ENCODE data around the gene VWA5B1.
"Not testable (repeated sequence)": the region's sequence is repeated elsewhere in the genome, so short reads cannot be mapped to it uniquely, and the experiment has no call there.

Gene VWA5B1

DNA sequence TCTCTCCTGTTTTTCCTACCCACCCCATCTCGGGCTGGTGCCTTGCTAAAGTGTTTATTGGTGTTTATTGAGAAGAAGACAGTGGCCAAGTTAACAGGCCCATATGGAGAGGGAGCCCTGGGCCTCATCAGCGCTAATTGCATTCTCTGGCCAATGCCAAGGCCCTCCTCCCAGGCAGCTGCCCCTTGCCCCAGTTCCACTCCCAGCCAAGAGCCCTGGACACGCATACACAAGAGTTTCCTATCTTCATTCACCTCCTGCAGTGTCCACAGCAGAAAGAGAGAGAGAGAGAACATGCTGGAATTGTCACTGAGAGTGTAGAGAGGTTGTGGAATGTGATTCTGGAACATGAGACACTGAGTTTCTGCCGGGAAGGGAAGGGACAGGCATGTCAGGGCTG is 25.4 kb upstream of the VWA5B1 start:
- no peaks in the 10 kb centered on the region for H3K9me3 ChIP-seq (ENCODE audit: control insufficient read depth, low read length)
- H3K4me1 ChIP-seq (ENCODE audit: control insufficient read depth, insufficient read depth, low read length): no peaks in the 10 kb centered on the region
- WGBS, 2 experiments: 87 to 89% methylated on average over 3 to 4 of the region's 4 CpGs
- no peaks in the 10 kb centered on the region for H3K36me3 ChIP-seq (ENCODE audit: control insufficient read depth, insufficient read depth, low read length)
- H3K27ac ChIP-seq (ENCODE audit: insufficient read depth, low read depth, low read length, poor library complexity, severe bottlenecking): no peak overlapping the region
- H3K27me3 ChIP-seq (ENCODE audit: control insufficient read depth, insufficient read depth, low read length, poor library complexity, severe bottlenecking): no peaks in the 10 kb centered on the region
- H3K4me3 ChIP-seq (ENCODE audit: insufficient read depth, low read depth, low read length): no peak overlapping the region

DNA sequence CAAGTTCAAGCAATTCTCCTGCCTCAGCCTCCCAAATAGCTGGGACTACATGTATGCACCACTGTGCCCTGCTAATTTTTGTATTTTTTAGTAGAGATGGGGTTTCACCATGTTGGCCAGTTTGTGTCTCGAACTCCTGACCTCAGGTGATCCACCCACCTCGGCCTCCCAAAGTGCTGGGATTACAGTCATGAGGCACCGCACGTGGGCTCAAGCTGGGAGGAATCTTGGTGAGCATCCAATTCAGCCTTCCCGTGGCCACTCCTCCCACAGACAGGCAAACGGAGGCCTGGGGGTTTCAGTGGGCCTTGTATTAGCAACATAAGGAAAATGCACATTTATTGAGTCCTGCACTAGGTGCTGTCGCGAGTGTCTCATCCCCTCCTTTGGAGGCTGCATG is 24.5 kb upstream of the VWA5B1 start:
- Histone ChIP-seq H3K9me3 (ENCODE audit: control insufficient read depth, low read length) (no peaks in the 10 kb centered on the region), H3K27me3 (ENCODE audit: control insufficient read depth, insufficient read depth, low read length, poor library complexity, severe bottlenecking) (no peaks in the 10 kb centered on the region), H3K27ac (ENCODE audit: insufficient read depth, low read depth, low read length, poor library complexity, severe bottlenecking) (no peak overlapping the region), H3K4me3 (ENCODE audit: insufficient read depth, low read depth, low read length) (no peak overlapping the region), H3K36me3 (ENCODE audit: control insufficient read depth, insufficient read depth, low read length) (no peaks in the 10 kb centered on the region), H3K4me1 (ENCODE audit: control insufficient read depth, insufficient read depth, low read length) (no peaks in the 10 kb centered on the region)
- 82 to 84% methylated on average over 8 of the region's 8 CpGs for WGBS, 2 experiments

- Histone ChIP-seq H3K9me3 (ENCODE audit: control insufficient read depth, low read length) (no peaks in the 10 kb centered on the region), H3K36me3 (ENCODE audit: control insufficient read depth, insufficient read depth, low read length) (no peaks in the 10 kb centered on the region), H3K27me3 (ENCODE audit: control insufficient read depth, insufficient read depth, low read length, poor library complexity, severe bottlenecking) (no peaks in the 10 kb centered on the region), H3K27ac (ENCODE audit: insufficient read depth, low read depth, low read length, poor library complexity, severe bottlenecking) (no peak overlapping the region), H3K4me1 (ENCODE audit: control insufficient read depth, insufficient read depth, low read length) (no peaks in the 10 kb centered on the region), H3K4me3 (ENCODE audit: insufficient read depth, low read depth, low read length) (no peak overlapping the region)
- WGBS, 2 experiments: 85% methylated on average over 6 of the region's 6 CpGs
Observed at GRCh38 chr1:20266642-20267041, 24.0 kb upstream of the VWA5B1 start.

- no peaks in the 10 kb centered on the region for H3K4me1 ChIP-seq (ENCODE audit: control insufficient read depth, insufficient read depth, low read length)
- no peak overlapping the region for H3K27ac ChIP-seq (ENCODE audit: insufficient read depth, low read depth, low read length, poor library complexity, severe bottlenecking)
- WGBS, 2 experiments: 87 to 89% methylated on average over 11 of the region's 11 CpGs
- H3K36me3 ChIP-seq (ENCODE audit: control insufficient read depth, insufficient read depth, low read length): no peaks in the 10 kb centered on the region
- H3K4me3 ChIP-seq (ENCODE audit: insufficient read depth, low read depth, low read length): no peak overlapping the region
- H3K9me3 ChIP-seq (ENCODE audit: control insufficient read depth, low read length): no peaks in the 10 kb centered on the region
- H3K27me3 ChIP-seq (ENCODE audit: control insufficient read depth, insufficient read depth, low read length, poor library complexity, severe bottlenecking): no peaks in the 10 kb centered on the region
Observed at GRCh38 chr1:20271498-20272400, 18.9 kb upstream of the VWA5B1 start.

GRCh38 chr1:20273716-20274115 is 17.0 kb upstream of the VWA5B1 start:
- not testable (repeated sequence) for H3K9me3 ChIP-seq (ENCODE audit: control insufficient read depth, low read length); H3K4me3 ChIP-seq (ENCODE audit: insufficient read depth, low read depth, low read length); H3K36me3 ChIP-seq (ENCODE audit: control insufficient read depth, insufficient read depth, low read length); H3K27me3 ChIP-seq (ENCODE audit: control insufficient read depth, insufficient read depth, low read length, poor library complexity, severe bottlenecking); H3K4me1 ChIP-seq (ENCODE audit: control insufficient read depth, insufficient read depth, low read length); H3K27ac ChIP-seq (ENCODE audit: insufficient read depth, low read depth, low read length, poor library complexity, severe bottlenecking)

DNA sequence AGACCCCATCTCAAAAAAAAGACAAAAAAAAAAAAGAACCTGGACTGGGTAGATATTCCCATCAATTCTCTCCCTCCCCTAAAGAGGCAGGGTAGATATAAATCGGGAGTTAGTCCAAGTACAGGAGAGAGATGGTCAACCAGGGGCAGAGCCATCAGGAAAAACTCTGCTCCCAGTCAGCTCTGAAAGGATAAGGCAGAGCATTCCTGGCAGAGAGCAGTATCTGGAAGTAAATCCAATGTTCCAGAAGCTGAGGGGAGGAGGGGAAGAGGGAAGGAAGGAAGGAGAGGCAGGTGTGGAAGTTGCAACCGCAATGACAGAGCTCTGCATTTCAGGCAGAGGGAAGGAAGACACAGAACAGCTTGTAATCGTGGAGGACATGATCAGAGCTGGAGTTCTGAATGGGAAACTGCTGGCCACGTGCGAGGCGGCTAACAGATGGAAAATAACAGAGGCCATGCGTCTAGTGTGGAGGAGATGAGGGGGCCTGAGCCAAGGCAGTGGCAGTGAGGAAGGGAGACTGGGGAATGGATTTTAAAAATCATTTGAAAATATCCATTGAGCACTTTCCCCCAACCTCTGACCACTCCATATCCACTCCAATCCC is 15.3 kb upstream of the VWA5B1 start:
- Histone ChIP-seq H3K36me3 (ENCODE audit: control insufficient read depth, insufficient read depth, low read length) (no peaks in the 10 kb centered on the region), H3K9me3 (ENCODE audit: control insufficient read depth, low read length) (no peaks in the 10 kb centered on the region), H3K27me3 (ENCODE audit: control insufficient read depth, insufficient read depth, low read length, poor library complexity, severe bottlenecking) (no peaks in the 10 kb centered on the region), H3K27ac (ENCODE audit: insufficient read depth, low read depth, low read length, poor library complexity, severe bottlenecking) (no peak overlapping the region), H3K4me3 (ENCODE audit: insufficient read depth, low read depth, low read length) (no peak overlapping the region), H3K4me1 (ENCODE audit: control insufficient read depth, insufficient read depth, low read length) (peaks cover 13% of the 10 kb centered on the region)
- WGBS, 2 experiments: 82% methylated on average over 7 of the region's 7 CpGs

DNA sequence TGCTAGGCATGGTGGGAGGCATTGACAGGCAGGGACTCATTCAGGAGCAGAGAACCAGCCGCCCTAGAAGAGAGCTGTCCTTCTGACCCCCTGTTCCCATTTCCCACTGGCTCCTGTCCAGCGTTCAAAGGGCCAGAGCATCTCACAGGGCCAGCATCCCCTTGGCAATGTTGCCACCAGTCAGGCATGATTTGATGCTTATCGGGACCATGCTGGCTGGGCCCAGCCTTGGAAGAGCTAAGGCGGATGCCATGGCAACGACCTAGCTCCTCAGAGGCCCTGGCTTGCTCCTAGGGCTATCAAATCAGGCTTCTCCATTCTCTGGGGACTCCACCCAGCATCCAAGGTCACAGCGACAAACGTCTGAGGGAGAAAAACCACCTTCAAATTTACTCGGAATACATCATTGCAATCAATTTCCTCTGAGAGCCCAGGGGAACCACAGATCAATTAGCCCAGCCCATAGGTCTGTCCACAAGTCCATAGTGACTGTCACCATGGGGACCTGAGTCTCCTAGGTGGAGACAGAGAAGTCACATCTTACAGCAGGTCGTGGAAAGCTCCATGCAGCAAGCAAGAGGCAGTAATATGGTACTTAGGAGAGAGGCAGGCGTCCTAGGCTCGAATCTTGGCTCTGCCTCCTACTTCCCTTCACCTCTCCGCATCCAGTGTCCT is 14.1 kb upstream of the VWA5B1 start:
- no peaks in the 10 kb centered on the region for H3K9me3 ChIP-seq (ENCODE audit: control insufficient read depth, low read length)
- peaks cover 14% of the 10 kb centered on the region for H3K4me1 ChIP-seq (ENCODE audit: control insufficient read depth, insufficient read depth, low read length)
- WGBS, 2 experiments: 89 to 91% methylated on average over 12 of the region's 12 CpGs
- H3K4me3 ChIP-seq (ENCODE audit: insufficient read depth, low read depth, low read length): no peak overlapping the region
- no peaks in the 10 kb centered on the region for H3K27me3 ChIP-seq (ENCODE audit: control insufficient read depth, insufficient read depth, low read length, poor library complexity, severe bottlenecking)
- no peak overlapping the region for H3K27ac ChIP-seq (ENCODE audit: insufficient read depth, low read depth, low read length, poor library complexity, severe bottlenecking)
- no peaks in the 10 kb centered on the region for H3K36me3 ChIP-seq (ENCODE audit: control insufficient read depth, insufficient read depth, low read length)

- H3K4me3 ChIP-seq (ENCODE audit: insufficient read depth, low read depth, low read length): no peak overlapping the region
- no peaks in the 10 kb centered on the region for H3K9me3 ChIP-seq (ENCODE audit: control insufficient read depth, low read length)
- H3K27me3 ChIP-seq (ENCODE audit: control insufficient read depth, insufficient read depth, low read length, poor library complexity, severe bottlenecking): no peaks in the 10 kb centered on the region
- peaks cover 21% of the 10 kb centered on the region for H3K4me1 ChIP-seq (ENCODE audit: control insufficient read depth, insufficient read depth, low read length)
- H3K36me3 ChIP-seq (ENCODE audit: control insufficient read depth, insufficient read depth, low read length): no peaks in the 10 kb centered on the region
- WGBS, 2 experiments: 11 to 15% methylated on average over 4 of the region's 4 CpGs
- no peak overlapping the region for H3K27ac ChIP-seq (ENCODE audit: insufficient read depth, low read depth, low read length, poor library complexity, severe bottlenecking)
Observed at GRCh38 chr1:20278692-20279130, 12.0 kb upstream of the VWA5B1 start.

DNA sequence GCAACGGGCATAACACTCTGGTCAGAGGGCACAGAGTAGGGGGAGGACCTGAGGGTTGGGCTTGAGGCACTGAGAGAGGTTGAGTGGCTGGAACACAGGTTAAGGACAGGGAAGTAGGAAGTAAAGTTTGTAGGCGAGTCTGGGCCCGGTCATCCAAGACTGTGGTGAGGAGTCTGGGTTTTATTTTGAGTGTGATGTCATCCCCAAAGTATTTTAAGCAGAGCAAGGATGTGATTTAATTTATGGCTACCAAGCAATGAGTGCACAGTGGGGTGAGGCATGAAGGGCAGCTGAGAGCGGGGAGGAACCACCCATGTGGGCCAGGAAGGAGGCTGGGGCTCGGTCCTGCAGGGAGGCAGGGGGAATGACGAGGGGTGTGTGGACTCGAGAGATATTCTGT is 11.2 kb upstream of the VWA5B1 start:
- Histone ChIP-seq H3K27ac (ENCODE audit: insufficient read depth, low read depth, low read length, poor library complexity, severe bottlenecking) (no peak overlapping the region), H3K36me3 (ENCODE audit: control insufficient read depth, insufficient read depth, low read length) (no peaks in the 10 kb centered on the region), H3K27me3 (ENCODE audit: control insufficient read depth, insufficient read depth, low read length, poor library complexity, severe bottlenecking) (no peaks in the 10 kb centered on the region), H3K4me3 (ENCODE audit: insufficient read depth, low read depth, low read length) (no peak overlapping the region), H3K4me1 (ENCODE audit: control insufficient read depth, insufficient read depth, low read length) (peaks cover 21% of the 10 kb centered on the region), H3K9me3 (ENCODE audit: control insufficient read depth, low read length) (no peaks in the 10 kb centered on the region)
- WGBS, 2 experiments: 93 to 94% methylated on average over 7 of the region's 7 CpGs

GRCh38 chr1:20280341-20280740 is 10.3 kb upstream of the VWA5B1 start:
- no peak overlapping the region for H3K4me3 ChIP-seq (ENCODE audit: insufficient read depth, low read depth, low read length)
- peaks cover 21% of the 10 kb centered on the region for H3K4me1 ChIP-seq (ENCODE audit: control insufficient read depth, insufficient read depth, low read length)
- no peaks in the 10 kb centered on the region for H3K9me3 ChIP-seq (ENCODE audit: control insufficient read depth, low read length)
- 91 to 94% methylated on average over 1 of the region's 1 CpG for WGBS, 2 experiments
- H3K36me3 ChIP-seq (ENCODE audit: control insufficient read depth, insufficient read depth, low read length): no peaks in the 10 kb centered on the region
- no peaks in the 10 kb centered on the region for H3K27me3 ChIP-seq (ENCODE audit: control insufficient read depth, insufficient read depth, low read length, poor library complexity, severe bottlenecking)
- no peak overlapping the region for H3K27ac ChIP-seq (ENCODE audit: insufficient read depth, low read depth, low read length, poor library complexity, severe bottlenecking)
